Panc1 (cell line): Measurements from ENCODE around the gene DNAJC4. TPM values are rescaled to one million over a fixed set of nuclear protein-coding genes. Genes with fewer than 3 reads are reported as not detected.
A peak's percentile ranks its signal among the peaks of the same experiment; 100 is the strongest.

Experiments
- ATAC-seq: fragments of 200-7000 bp; cut with Tn5 transposase; 2 replicates; pipeline ENCODE4 v1.9.1; 2020; ENCODE audit warnings: mild to moderate bottlenecking, moderate library complexity
- BruUV-seq: library from RNA; stranded (reverse); fragments of 400-500 nt; replicated peaks from 2 replicates; lab custom pipeline; 2021; lab: Mats Ljungman, UMichigan
- CTCF ChIA-PET: fragments of 300-600 bp; sonication (Branson Sonifier 250); formaldehyde crosslinking; loops from one replicate; lab custom pipeline; 2022; ENCODE audit warnings: antibody characterized with exemption; lab: Charles Lee
- POLR2A ChIA-PET: fragments of 300-600 bp; sonication (Branson Sonifier 250); formaldehyde crosslinking; loops from one replicate; lab custom pipeline; 2022; ENCODE audit warnings: antibody characterized with exemption; lab: Charles Lee
- DNase-seq: peaks from one replicate; pipeline ENCODE4 v3.0.0-alpha.2; 2010; ENCODE audit warnings: low read depth, low spot score
- H3K27ac ChIP-seq: 2 replicates; pipeline ENCODE4 v1.5.1; 2011; ENCODE audit warnings: mild to moderate bottlenecking, low read length, inconsistent platforms
- H3K27me3 ChIP-seq: fragments of 200-500 bp; sonication (Bioruptor generic); 2 replicates; pipeline ENCODE4 v1.6.0; 2014; ENCODE audit warnings: low read length, inconsistent platforms; ENCODE audit not compliant: control insufficient read depth, insufficient read depth
- H3K36me3 ChIP-seq: fragments of 200-500 bp; sonication (Bioruptor generic); 2 replicates; pipeline ENCODE4 v1.5.1; 2014; ENCODE audit warnings: inconsistent platforms, mild to moderate bottlenecking, low read length, moderate library complexity; ENCODE audit not compliant: control insufficient read depth, insufficient read depth
- H3K4me1 ChIP-seq: 2 replicates; pipeline ENCODE4 v1.5.1; 2011; ENCODE audit warnings: inconsistent platforms, mild to moderate bottlenecking, low read length, moderate library complexity; ENCODE audit not compliant: control insufficient read depth, insufficient read depth
- H3K4me3 ChIP-seq, 2 experiments: 2 replicates each; pipeline ENCODE4 v1.5.1; 2011 to 2012; ENCODE audit warnings: low read depth in 2 of 2, low read length in 2 of 2, mild to moderate bottlenecking in 2 of 2, inconsistent platforms in 1 of 2, moderate library complexity in 1 of 2
- H3K9me3 ChIP-seq: fragments of 200-500 bp; sonication (Bioruptor generic); 2 replicates; pipeline ENCODE4 v1.5.1; 2014; ENCODE audit warnings: low read depth, mild to moderate bottlenecking, inconsistent platforms, low read length, moderate library complexity; ENCODE audit not compliant: control insufficient read depth, insufficient read depth
- POLR2AphosphoS5 ChIP-seq: IDR thresholded peaks from 2 replicates; pipeline ENCODE4 v1.6.1; 2012; ENCODE audit warnings: mild to moderate bottlenecking, low read depth, low read length, moderate library complexity
- SIN3A ChIP-seq: IDR thresholded peaks from 2 replicates; pipeline ENCODE4 v1.6.1; 2012; ENCODE audit warnings: low read depth, mild to moderate bottlenecking, low read length, moderate library complexity, borderline replicate concordance; ENCODE audit not compliant: insufficient read depth
- in situ Hi-C: cut with HindIII; loops from 2 replicates; pipeline ENCODE4 v1.10.0; 2016; ENCODE audit warnings: low sequenced_read_pairs, low pct_unique_long_range_greater_than_20kb
- intact Hi-C: fragments of 100-400 bp; cut with micrococcal nuclease; formaldehyde crosslinking; loops from one replicate; pipeline ENCODE4 v1.10.0; 2022; ENCODE audit not compliant: unreplicated experiment
- total RNA-seq: library from RNA; stranded (reverse); gene quantifications from one replicate; pipeline ENCODE4 v1.2.1, GENCODE V29; 2021; ENCODE audit not compliant: unreplicated experiment
- TF ChIP-seq, protein P1 (sequence below), 2 experiments: IDR thresholded peaks; 2 replicates each; pipeline ENCODE4 v1.6.1; 2011 to 2012; ENCODE audit warnings: low read depth in 2 of 2, control low read depth in 1 of 2, low read length in 1 of 2, mild to moderate bottlenecking in 1 of 2, moderate library complexity in 1 of 2; ENCODE audit not compliant: insufficient read depth in 1 of 2
- TF ChIP-seq, protein P2 (sequence below): fragments of 450-650 bp; IDR thresholded peaks from 2 replicates; pipeline ENCODE4 v1.5.1; 2017; ENCODE audit warnings: mild to moderate bottlenecking

Gene DNAJC4
- total RNA-seq, 1 experiment from 2014 or later, result 41.0 TPM

DNA sequence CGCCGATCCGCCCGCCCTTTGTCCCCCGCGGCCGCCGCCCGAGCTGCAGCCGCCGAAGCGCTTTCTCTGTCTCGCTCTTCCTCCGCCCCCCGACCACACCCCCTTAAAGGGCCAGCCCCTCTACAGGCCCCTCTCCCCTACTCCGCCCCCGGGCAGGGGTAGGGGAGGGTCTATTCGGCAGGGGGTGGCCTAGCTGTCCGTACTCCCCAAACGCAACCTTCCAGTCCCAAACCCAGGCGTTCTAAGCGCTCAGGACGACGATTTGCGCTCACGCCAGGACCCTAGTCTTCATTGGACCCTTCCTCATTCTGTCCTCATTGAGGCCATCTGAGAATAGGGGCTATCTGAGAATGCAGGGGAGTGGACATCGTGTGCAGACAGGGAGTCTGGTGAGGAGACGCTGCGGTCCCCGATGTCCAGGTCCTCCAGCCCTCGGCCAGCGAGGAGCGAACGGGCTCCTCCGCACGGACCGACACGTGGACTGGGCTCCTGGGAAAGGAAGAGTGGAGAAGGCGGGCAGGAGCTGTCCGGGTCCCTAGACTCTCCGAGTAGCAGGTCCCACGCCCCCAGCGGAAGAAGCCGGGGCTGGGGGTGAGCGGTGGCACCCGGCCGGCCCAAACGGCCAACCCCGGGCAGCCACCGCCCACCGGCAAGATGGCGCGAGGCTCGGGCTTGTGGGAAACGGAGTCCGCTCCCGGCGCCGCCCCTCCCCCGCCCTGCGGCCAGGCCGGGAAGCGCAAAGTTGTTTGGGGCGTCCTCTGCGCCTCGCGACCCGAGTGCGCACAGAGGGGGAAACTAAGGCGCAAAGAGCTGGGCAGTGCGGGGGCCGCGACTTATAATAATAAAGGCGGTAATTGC lies 16.8 kb downstream of the DNAJC4 start, which contains the start of gene PPP1R14B:
Gene PPP1R14B (minus strand): TSS at position 73 of the 858 bp plus-strand sequence. CDS start 270 bp downstream, outside the sequence.
- BruUV-seq, result no TSS peak
- Histone ChIP-seq H3K27ac (peak within 1 kb of the TSS; percentile 99), H3K4me1 (peaks cover 54% of the 10 kb centered on the region), H3K9me3 (no peaks in the 10 kb centered on the region), H3K36me3 (peaks cover 7% of the 10 kb centered on the region; the same call in 1 of the 2 replicates), H3K27me3 (no peaks in the 10 kb centered on the region), H3K4me3 (peak within 1 kb of the TSS; percentile 85 to 95)
- POLR2A ChIA-PET, result no interaction called here
- TF ChIP-seq, protein P1, sequence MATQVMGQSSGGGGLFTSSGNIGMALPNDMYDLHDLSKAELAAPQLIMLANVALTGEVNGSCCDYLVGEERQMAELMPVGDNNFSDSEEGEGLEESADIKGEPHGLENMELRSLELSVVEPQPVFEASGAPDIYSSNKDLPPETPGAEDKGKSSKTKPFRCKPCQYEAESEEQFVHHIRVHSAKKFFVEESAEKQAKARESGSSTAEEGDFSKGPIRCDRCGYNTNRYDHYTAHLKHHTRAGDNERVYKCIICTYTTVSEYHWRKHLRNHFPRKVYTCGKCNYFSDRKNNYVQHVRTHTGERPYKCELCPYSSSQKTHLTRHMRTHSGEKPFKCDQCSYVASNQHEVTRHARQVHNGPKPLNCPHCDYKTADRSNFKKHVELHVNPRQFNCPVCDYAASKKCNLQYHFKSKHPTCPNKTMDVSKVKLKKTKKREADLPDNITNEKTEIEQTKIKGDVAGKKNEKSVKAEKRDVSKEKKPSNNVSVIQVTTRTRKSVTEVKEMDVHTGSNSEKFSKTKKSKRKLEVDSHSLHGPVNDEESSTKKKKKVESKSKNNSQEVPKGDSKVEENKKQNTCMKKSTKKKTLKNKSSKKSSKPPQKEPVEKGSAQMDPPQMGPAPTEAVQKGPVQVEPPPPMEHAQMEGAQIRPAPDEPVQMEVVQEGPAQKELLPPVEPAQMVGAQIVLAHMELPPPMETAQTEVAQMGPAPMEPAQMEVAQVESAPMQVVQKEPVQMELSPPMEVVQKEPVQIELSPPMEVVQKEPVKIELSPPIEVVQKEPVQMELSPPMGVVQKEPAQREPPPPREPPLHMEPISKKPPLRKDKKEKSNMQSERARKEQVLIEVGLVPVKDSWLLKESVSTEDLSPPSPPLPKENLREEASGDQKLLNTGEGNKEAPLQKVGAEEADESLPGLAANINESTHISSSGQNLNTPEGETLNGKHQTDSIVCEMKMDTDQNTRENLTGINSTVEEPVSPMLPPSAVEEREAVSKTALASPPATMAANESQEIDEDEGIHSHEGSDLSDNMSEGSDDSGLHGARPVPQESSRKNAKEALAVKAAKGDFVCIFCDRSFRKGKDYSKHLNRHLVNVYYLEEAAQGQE (IDR thresholded peaks at IDR 0.05; ENCODE audit: insufficient read depth in 1 of 2, low read depth in 2 of 2, low read length in 1 of 2), result no peak
- TF ChIP-seq SIN3A (peak; percentile 63; the same call in 1 of the 2 replicates), POLR2AphosphoS5 (peak; percentile 62; the same call in 1 of the 2 replicates)
- CTCF ChIA-PET, result no interaction called here
- peak; percentile 67 for ATAC-seq
- in situ Hi-C loops (no loop called here), intact Hi-C loops (loop anchor here (10.0 kb wide), 1 partner anchor 58 kb away; the partner anchor contains the start of genes CATSPERZ and ESRRA)
- DNase-seq, result no peak

DNA sequence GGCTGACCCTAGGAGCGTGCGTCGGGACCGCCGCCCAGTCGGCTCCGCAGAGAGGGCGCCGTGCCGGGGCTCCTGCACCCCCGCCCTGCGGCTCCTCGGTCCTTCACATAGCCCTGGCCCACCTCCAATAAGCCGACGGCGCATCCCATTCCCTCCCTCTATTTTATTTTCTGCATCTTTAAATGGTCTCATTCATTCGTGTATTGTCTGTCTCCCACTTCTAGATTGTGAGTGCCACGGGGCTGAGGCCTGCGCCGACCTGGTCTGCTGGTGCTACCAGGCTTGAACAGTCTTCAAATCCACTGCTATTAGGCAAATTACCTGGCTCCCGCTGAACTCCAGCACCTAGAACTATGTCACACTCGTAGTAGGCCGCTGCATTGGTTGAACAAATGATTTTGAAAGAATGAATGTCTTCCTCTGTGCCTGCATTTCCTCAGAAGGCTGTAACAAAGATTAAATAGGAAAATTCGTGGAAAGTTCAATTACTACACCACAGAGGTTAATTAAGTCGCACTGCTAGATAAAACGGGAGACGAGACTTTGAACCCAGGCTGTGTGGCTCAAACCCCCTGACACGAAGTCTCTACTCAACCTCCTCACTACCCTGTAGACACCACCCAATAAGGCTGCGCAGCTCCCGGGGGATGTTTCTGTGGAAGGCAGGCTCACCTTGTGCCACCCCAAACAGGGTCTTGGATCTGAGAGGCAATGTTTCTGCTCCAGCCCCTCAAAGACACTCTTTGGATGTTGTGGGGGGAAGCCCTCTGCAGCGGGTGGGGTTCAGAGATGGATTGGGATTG lies 17.6 kb downstream of the DNAJC4 start:
- intact Hi-C loops, result loop anchor here (10.0 kb wide), 1 partner anchor 57 kb away; the partner anchor contains the start of genes CATSPERZ and ESRRA
- ChIA-PET POLR2A (no interaction called here), CTCF (interaction anchor here (0.6 kb wide), 1 partner anchor 40 kb away, joined by 5 read pairs; no protein-coding TSS in a partner anchor)
- TF ChIP-seq SIN3A (no peak), POLR2AphosphoS5 (no peak)
- TF ChIP-seq, protein P2, sequence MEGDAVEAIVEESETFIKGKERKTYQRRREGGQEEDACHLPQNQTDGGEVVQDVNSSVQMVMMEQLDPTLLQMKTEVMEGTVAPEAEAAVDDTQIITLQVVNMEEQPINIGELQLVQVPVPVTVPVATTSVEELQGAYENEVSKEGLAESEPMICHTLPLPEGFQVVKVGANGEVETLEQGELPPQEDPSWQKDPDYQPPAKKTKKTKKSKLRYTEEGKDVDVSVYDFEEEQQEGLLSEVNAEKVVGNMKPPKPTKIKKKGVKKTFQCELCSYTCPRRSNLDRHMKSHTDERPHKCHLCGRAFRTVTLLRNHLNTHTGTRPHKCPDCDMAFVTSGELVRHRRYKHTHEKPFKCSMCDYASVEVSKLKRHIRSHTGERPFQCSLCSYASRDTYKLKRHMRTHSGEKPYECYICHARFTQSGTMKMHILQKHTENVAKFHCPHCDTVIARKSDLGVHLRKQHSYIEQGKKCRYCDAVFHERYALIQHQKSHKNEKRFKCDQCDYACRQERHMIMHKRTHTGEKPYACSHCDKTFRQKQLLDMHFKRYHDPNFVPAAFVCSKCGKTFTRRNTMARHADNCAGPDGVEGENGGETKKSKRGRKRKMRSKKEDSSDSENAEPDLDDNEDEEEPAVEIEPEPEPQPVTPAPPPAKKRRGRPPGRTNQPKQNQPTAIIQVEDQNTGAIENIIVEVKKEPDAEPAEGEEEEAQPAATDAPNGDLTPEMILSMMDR, result no peak
- TF ChIP-seq, protein P1 (IDR thresholded peaks at IDR 0.05; ENCODE audit: insufficient read depth in 1 of 2, low read depth in 2 of 2, low read length in 1 of 2), result no peak
- no TSS peak for BruUV-seq
- Histone ChIP-seq H3K27ac (peak overlapping the region; percentile 99), H3K36me3 (peaks cover 7% of the 10 kb centered on the region; the same call in 1 of the 2 replicates), H3K27me3 (no peaks in the 10 kb centered on the region), H3K9me3 (no peaks in the 10 kb centered on the region), H3K4me1 (peaks cover 55% of the 10 kb centered on the region), H3K4me3 (peak overlapping the region; percentile 85 to 94)
- ATAC-seq (no peak), DNase-seq (no peak)
- in situ Hi-C loops, result no loop called here
